Gastroesophageal sphincter (tissue), 4 donors: Measurements from ENCODE around the gene RAD51D. TPM values are rescaled to one million over a fixed set of nuclear protein-coding genes. Genes with fewer than 3 reads are reported as not detected.
A peak's percentile ranks its signal among the peaks of the same experiment; 100 is the strongest.
"Not testable (repeated sequence)": the region's sequence is repeated elsewhere in the genome, so short reads cannot be mapped to it uniquely, and the experiment has no call there.

Experiments
- ATAC-seq: fragments of 150-250 bp; one replicate; pipeline ENCODE4 v1.9.1; 2016; ENCODE audit warnings: mild to moderate bottlenecking, moderate library complexity
- H3K27ac ChIP-seq, 4 donors: fragments of 200-600 bp; sonication (generic) in 3 of 4; 1 replicate in 3 of 4; 2 replicates in 1 of 4; pipeline ENCODE4 v1.5.1; 2016 to 2019
- H3K27me3 ChIP-seq: fragments of 200-600 bp; sonication (generic); one replicate; pipeline ENCODE4 v1.5.1; 2019
- H3K36me3 ChIP-seq, 2 donors: fragments of 200-600 bp; sonication (generic); one replicate each; pipeline ENCODE4 v1.5.1; 2019; ENCODE audit warnings: control low read depth in 1 of 2
- H3K4me1 ChIP-seq, 3 donors: fragments of 200-600 bp; sonication (generic); 1 replicate in 2 of 3; 2 replicates in 1 of 3; pipeline ENCODE4 v1.5.1; 2016 to 2019; ENCODE audit warnings: control low read depth in 2 of 3
- H3K4me3 ChIP-seq, 2 donors: fragments of 200-600 bp; sonication (generic); one replicate each; pipeline ENCODE4 v1.5.1; 2019; ENCODE audit warnings: mild to moderate bottlenecking in 1 of 2, moderate library complexity in 1 of 2
- H3K9me3 ChIP-seq, 3 donors: fragments of 200-600 bp; sonication (generic); one replicate each; pipeline ENCODE4 v1.5.1; 2017 to 2019; ENCODE audit warnings: control low read depth in 2 of 3
- EP300 ChIP-seq: sonication (generic); formaldehyde crosslinking; IDR thresholded peaks from one replicate; pipeline ENCODE4 v1.6.1; 2017; ENCODE audit warnings: antibody characterized with exemption, mild to moderate bottlenecking
- POLR2A ChIP-seq, 2 donors: fragments of 450-650 bp; IDR thresholded peaks; one replicate each; pipeline ENCODE4 v1.6.1; 2017; ENCODE audit warnings: antibody characterized with exemption in 2 of 2, mild to moderate bottlenecking in 2 of 2, moderate library complexity in 1 of 2
- POLR2AphosphoS5 ChIP-seq: sonication (generic); formaldehyde crosslinking; IDR thresholded peaks from one replicate; pipeline ENCODE4 v1.6.1; 2017; ENCODE audit warnings: antibody characterized with exemption
- WGBS, 2 donors: methylation state at CpG; one replicate each; pipeline ENCODE4 v1.1.5; 2018; ENCODE audit warnings: low coverage in 1 of 2; 5-methylcytosine and 5-hydroxymethylcytosine counted together
- total RNA-seq, 4 donors: library from RNA; depleted of rRNA; stranded (reverse); fragments of >200 nt; gene quantifications; one replicate each; pipeline ENCODE4 v1.1.0, GENCODE V29; 2016
- TF ChIP-seq, protein P1 (sequence below), 4 experiments: fragments of 200-600 bp in 2 of 4; fragments of 450-650 bp in 2 of 4; sonication (generic) in 1 of 4; IDR thresholded peaks; one replicate each; pipeline ENCODE4 v1.5.1; 2017 to 2019; ENCODE audit warnings: antibody characterized with exemption in 4 of 4, mild to moderate bottlenecking in 2 of 4, moderate library complexity in 2 of 4

Gene RAD51D
- total RNA-seq, 4 donors from 2014 or later = 5.1 to 11.1 (median 9.1) TPM

DNA sequence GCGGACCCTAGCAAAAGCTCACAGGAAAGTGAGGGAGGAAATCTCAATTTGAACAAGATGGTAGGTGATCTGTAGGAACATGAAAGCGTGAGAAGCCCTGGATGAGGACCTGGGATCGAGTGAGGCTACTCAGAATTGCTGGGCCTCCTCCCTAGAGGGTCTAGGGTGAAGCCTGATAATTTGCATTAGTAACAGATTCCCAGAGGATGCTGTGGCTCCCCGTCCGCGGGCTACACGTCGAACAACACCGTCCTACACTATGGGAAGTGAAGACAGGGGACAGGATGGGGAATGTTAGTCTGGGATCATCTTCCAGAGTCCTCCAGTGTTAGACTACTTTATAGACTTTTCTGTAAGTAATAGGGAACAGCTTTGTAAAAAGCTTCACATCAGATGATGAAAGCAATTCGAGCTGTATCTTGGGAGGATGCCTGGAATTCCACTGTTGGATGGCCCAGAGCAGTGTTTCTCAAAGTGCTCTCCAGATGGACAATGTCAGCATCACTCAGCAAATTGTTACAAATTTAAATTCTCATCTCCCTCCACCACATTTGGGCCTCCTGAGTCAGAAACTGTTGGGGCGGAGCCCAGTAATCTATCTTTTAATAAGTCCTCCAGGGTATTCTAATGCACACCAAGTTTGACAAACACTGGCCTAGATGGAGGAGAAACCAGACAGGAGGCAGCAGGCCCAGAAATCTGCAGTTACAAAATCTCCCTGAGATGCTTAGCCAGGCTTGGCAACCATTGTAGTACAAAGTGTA lies 8.3 kb upstream of the RAD51D start:
- peak; percentile 91 for ATAC-seq
- H3K27ac ChIP-seq = peak overlapping the region in 3 of 4 donors; percentile 49 to 66 (median 63)
- H3K9me3 ChIP-seq = no peaks in the 10 kb centered on the region
- peaks cover 0 to 25% of the 10 kb centered on the region in 2 donors for H3K36me3 ChIP-seq
- 58 to 61% methylated on average over 10 to 11 of the region's 11 CpGs for WGBS, 2 donors
- TF ChIP-seq POLR2A (IDR thresholded peaks at IDR 0.05) (no peak), POLR2AphosphoS5 (peak; percentile 49)
- peaks cover 0 to 6% (median 0%) of the 10 kb centered on the region in 3 donors for H3K4me1 ChIP-seq
- H3K27me3 ChIP-seq = no peaks in the 10 kb centered on the region
- H3K4me3 ChIP-seq = no peak overlapping the region

DNA sequence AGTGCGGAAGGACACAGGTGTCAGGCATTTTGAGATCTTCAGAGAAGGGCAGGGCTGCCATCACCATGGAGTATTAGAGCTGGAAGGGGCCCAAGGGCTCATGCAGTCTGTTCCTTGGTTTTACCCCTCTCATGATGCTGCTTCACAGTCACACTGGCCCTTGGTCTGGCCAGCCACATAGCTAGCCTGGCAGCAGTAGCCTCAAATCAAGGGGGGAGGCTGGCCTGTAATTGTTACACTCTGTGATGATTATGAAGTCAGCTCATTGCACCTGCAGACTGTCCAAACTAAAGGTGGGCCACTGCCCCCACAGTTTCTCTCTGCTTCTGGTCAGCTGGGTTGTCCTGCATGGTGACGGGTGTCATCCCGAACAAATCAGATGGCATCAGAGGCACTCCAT lies 1.7 kb upstream of the RAD51D start, which contains the start of gene FNDC8:
FNDC8 (plus strand) TSS at position 301 of the 400 bp plus-strand sequence; CDS start at position 380, 79 bp downstream.
- 100% methylated on average over 1 of the region's 3 CpGs; no CpG with 5 or more reads in 1 of the 2 donors for WGBS, 2 donors
- TF ChIP-seq POLR2A (IDR thresholded peaks at IDR 0.05) = no peak
- no peak for TF ChIP-seq POLR2AphosphoS5
- TF ChIP-seq, protein P1, sequence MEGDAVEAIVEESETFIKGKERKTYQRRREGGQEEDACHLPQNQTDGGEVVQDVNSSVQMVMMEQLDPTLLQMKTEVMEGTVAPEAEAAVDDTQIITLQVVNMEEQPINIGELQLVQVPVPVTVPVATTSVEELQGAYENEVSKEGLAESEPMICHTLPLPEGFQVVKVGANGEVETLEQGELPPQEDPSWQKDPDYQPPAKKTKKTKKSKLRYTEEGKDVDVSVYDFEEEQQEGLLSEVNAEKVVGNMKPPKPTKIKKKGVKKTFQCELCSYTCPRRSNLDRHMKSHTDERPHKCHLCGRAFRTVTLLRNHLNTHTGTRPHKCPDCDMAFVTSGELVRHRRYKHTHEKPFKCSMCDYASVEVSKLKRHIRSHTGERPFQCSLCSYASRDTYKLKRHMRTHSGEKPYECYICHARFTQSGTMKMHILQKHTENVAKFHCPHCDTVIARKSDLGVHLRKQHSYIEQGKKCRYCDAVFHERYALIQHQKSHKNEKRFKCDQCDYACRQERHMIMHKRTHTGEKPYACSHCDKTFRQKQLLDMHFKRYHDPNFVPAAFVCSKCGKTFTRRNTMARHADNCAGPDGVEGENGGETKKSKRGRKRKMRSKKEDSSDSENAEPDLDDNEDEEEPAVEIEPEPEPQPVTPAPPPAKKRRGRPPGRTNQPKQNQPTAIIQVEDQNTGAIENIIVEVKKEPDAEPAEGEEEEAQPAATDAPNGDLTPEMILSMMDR (IDR thresholded peaks at IDR 0.05) = no peak
- TF ChIP-seq EP300 = no peak

DNA sequence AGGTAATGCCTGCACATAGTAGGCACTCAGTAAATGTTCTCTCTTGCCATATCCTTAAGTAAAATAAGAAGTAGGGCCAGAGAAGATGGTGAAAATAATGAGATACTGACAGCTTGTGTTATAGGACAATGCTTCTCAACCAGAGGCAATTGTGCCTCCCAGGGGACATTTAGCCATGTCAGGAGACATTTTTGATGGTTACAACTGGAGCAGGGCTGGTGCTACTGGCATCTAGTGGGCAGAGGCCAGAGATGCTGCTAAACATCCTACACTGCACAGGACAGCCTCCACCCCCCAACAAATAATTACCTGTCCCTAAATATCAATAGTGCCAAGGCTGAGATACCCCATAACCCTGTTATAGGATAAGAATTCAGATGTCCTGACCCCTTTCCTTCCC lies 1.7 kb downstream of the RAD51D start:
- Histone ChIP-seq H3K36me3 (no peaks in the 10 kb centered on the region), H3K9me3 (no peaks in the 10 kb centered on the region), H3K4me3 (no peak overlapping the region), H3K27ac (no peak overlapping the region), H3K27me3 (no peaks in the 10 kb centered on the region), H3K4me1 (peaks cover 0 to 21% (median 9%) of the 10 kb centered on the region in 3 donors)
- TF ChIP-seq, protein P1 (IDR thresholded peaks at IDR 0.05) = no peak
- TF ChIP-seq EP300 = no peak
- TF ChIP-seq POLR2AphosphoS5 = no peak
- no peak for TF ChIP-seq POLR2A (IDR thresholded peaks at IDR 0.05)
- no peak for ATAC-seq

More for the DNA sequence above, 1.7 kb upstream of the RAD51D start, which contains the start of gene FNDC8:
- no peaks in the 10 kb centered on the region for H3K36me3 ChIP-seq
- H3K27ac ChIP-seq = no peak within 1 kb of the TSS
- H3K4me3 ChIP-seq = no peak within 1 kb of the TSS
- H3K27me3 ChIP-seq = no peaks in the 10 kb centered on the region
- no peaks in the 10 kb centered on the region for H3K9me3 ChIP-seq
- ATAC-seq = no peak
- peaks cover 0 to 21% (median 9%) of the 10 kb centered on the region in 3 donors for H3K4me1 ChIP-seq

DNA sequence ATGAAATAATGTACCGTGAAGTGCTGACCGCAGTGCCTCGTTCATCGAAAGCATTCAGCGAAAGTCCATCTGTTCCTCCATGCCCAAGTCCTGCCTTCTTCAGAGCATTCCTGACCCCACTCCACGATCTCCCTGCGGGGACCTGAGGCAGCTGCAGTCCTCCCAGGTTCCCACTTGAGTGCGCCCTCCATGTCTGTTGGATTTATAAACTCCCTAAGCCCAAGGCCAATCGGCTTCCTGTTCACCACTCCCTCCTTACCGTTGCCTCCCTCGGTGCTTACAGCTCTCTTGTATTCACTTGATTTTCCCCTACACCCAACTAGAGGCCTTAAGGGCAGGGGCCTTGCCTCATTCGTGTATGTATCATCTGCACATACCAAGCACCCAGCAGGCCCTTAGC lies 2.8 kb downstream of the RAD51D start:
- H3K27me3 ChIP-seq = no peaks in the 10 kb centered on the region
- WGBS, 2 donors = 81 to 100% methylated on average over 2 to 12 of the region's 12 CpGs
- H3K4me3 ChIP-seq = no peak overlapping the region
- TF ChIP-seq POLR2AphosphoS5 (no peak), POLR2A (IDR thresholded peaks at IDR 0.05) (no peak), EP300 (no peak)
- TF ChIP-seq, protein P1 (IDR thresholded peaks at IDR 0.05) = no peak
- no peaks in the 10 kb centered on the region for H3K36me3 ChIP-seq
- ATAC-seq = no peak
- no peaks in the 10 kb centered on the region for H3K9me3 ChIP-seq
- peaks cover 0 to 21% (median 9%) of the 10 kb centered on the region in 3 donors for H3K4me1 ChIP-seq
- H3K27ac ChIP-seq = no peak overlapping the region

DNA sequence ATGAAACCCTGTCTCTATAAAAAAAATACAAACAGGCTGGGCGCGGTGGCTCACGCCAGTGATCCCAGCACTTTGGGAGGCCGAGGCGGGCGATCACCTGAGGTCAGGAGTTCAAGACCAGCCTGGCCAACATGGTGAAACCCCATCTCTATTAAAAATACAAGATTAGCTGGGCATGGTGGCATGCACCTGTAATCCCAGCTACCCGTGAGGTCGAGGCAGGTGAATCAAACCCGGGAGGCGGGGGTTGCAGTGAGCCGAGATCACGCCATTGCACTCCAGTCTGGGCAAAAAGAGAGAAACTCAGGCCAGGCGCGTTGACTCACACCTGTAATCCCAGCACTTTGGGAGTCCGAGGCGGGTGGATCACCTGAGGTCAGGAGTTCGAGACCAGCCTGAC lies 8.9 kb downstream of the RAD51D start:
- H3K4me3 ChIP-seq, H3K4me1 ChIP-seq, H3K27me3 ChIP-seq, H3K27ac ChIP-seq, ATAC-seq, H3K9me3 ChIP-seq: not testable (repeated sequence)
- peaks cover 0 to 17% of the 10 kb centered on the region in 2 donors for H3K36me3 ChIP-seq
- WGBS, 2 donors = 96 to 100% methylated on average over 4 to 6 of the region's 17 CpGs

DNA sequence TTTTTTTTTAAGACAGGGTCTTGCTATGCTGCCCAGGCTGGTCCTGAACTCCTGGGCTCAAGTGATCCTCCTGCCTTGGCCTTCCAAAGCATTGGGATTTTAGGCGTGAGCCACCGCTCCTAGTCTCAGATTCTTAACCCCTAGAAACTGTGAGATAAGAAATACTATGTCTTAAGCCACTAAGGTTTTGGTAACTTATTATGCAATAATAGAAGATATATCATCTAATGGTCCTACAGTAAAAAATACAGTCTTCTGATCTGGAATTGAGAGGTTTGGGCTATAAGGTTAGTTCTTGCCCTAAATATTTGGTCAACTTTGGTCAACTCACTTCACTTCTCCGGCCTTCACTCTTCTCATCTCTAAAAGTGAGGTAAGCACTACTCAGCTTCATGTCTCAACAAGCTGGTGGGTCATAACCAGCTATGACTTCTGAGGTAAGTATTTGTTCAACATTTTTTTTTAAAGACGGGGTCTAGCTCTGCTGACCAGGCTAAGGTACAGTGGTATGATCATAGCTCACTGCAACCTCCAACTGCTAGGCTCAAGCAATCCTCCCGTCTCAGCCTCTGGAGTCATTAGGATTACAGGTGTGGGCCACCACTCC lies 14.7 kb downstream of the RAD51D start:
- no peaks in the 10 kb centered on the region for H3K4me1 ChIP-seq
- 100% methylated on average over 5 of the region's 5 CpGs for WGBS, 2 donors
- ATAC-seq = no peak
- no peak overlapping the region for H3K27ac ChIP-seq
- peaks cover 0 to 4% (median 0%) of the 10 kb centered on the region in 3 donors for H3K9me3 ChIP-seq
- peaks cover 0 to 74% of the 10 kb centered on the region in 2 donors for H3K36me3 ChIP-seq
- TF ChIP-seq POLR2A (IDR thresholded peaks at IDR 0.05) = no peak
- TF ChIP-seq, protein P1 (IDR thresholded peaks at IDR 0.05) = no peak
- no peak for TF ChIP-seq EP300
- TF ChIP-seq POLR2AphosphoS5 = no peak
- H3K27me3 ChIP-seq = no peaks in the 10 kb centered on the region
- no peak overlapping the region for H3K4me3 ChIP-seq
